HEK293 (cell line): ENCODE measurements around the gene ANGPTL2.

Experiments
- CTCF ChIA-PET: fragments of 350-600 bp; formaldehyde crosslinking; extraction: SDS; loops from one replicate; lab custom pipeline; 2021; ENCODE audit warnings: antibody characterized with exemption; lab: Yijun Ruan, JAX
- POLR2A ChIA-PET: fragments of 300-600 bp; formaldehyde crosslinking; extraction: SDS; loops from one replicate; lab custom pipeline; 2020; ENCODE audit warnings: antibody characterized with exemption, inconsistent platforms; lab: Yijun Ruan, JAX
- H3K27ac ChIP-seq: fragments of 200-500 bp; sonication (Bioruptor generic); 2 replicates; pipeline ENCODE4 v1.5.1; 2014; ENCODE audit warnings: low read depth, low read length, control low read depth, inconsistent platforms; ENCODE audit errors: extremely low read depth
- H3K36me3 ChIP-seq, 2 experiments: fragments of 200-500 bp in 1 of 2; sonication (Bioruptor generic) in 1 of 2; 1 replicate in 1 of 2; 2 replicates in 1 of 2; pipeline ENCODE4 v1.5.1; 2014 to 2017; ENCODE audit warnings: inconsistent platforms in 2 of 2, low read length in 2 of 2; ENCODE audit not compliant: control insufficient read depth in 2 of 2, insufficient read depth in 1 of 2
- H3K4me1 ChIP-seq: fragments of 200-500 bp; sonication (Bioruptor generic); 2 replicates; pipeline ENCODE4 v1.5.1; 2014; ENCODE audit warnings: mild to moderate bottlenecking, low read length, inconsistent platforms; ENCODE audit not compliant: control insufficient read depth, insufficient read depth
- H3K4me3 ChIP-seq: 2 replicates; pipeline ENCODE4 v1.5.1; 2011; ENCODE audit warnings: low read depth, mild to moderate bottlenecking, control low read depth, low read length, moderate library complexity
- H3K9me3 ChIP-seq: fragments of 200-500 bp; sonication (Bioruptor generic); 2 replicates; pipeline ENCODE4 v1.5.1; 2014; ENCODE audit warnings: low read depth, low read length, inconsistent platforms; ENCODE audit not compliant: control insufficient read depth, insufficient read depth
- GLI4 ChIP-seq: fragments of 450-650 bp; formaldehyde crosslinking; IDR thresholded peaks from 2 replicates; pipeline ENCODE4 v1.5.1; 2016; ENCODE audit warnings: missing biosample characterization, missing genetic modification characterization
- KLF9 ChIP-seq: fragments of 450-650 bp; formaldehyde crosslinking; IDR thresholded peaks from 2 replicates; pipeline ENCODE4 v1.5.1; 2016; ENCODE audit warnings: missing biosample characterization, missing genetic modification characterization, low read depth
- OVOL3 ChIP-seq: fragments of 450-650 bp; formaldehyde crosslinking; IDR thresholded peaks from 2 replicates; pipeline ENCODE4 v1.5.1; 2016; ENCODE audit warnings: missing biosample characterization, missing genetic modification characterization
- REPIN1 ChIP-seq: fragments of 450-650 bp; formaldehyde crosslinking; IDR thresholded peaks from 2 replicates; pipeline ENCODE4 v1.5.1; 2017; ENCODE audit warnings: missing biosample characterization, missing genetic modification characterization, low read depth
- SCRT2 ChIP-seq: fragments of 450-650 bp; formaldehyde crosslinking; IDR thresholded peaks from 2 replicates; pipeline ENCODE4 v1.5.1; 2016; ENCODE audit warnings: missing biosample characterization, missing genetic modification characterization
- ZBTB1 ChIP-seq: fragments of 450-650 bp; formaldehyde crosslinking; IDR thresholded peaks from 2 replicates; pipeline ENCODE4 v1.5.1; 2016; ENCODE audit warnings: missing biosample characterization, missing genetic modification characterization
- ZNF138 ChIP-seq: fragments of 450-650 bp; formaldehyde crosslinking; IDR thresholded peaks from 2 replicates; pipeline ENCODE4 v1.5.1; 2016; ENCODE audit warnings: missing biosample characterization, missing genetic modification characterization, borderline replicate concordance
- ZNF169 ChIP-seq: fragments of 450-650 bp; formaldehyde crosslinking; IDR thresholded peaks from 2 replicates; pipeline ENCODE4 v1.5.1; 2016; ENCODE audit warnings: missing biosample characterization, missing genetic modification characterization
- ZNF214 ChIP-seq: fragments of 450-650 bp; formaldehyde crosslinking; IDR thresholded peaks from 2 replicates; pipeline ENCODE4 v1.5.1; 2017; ENCODE audit warnings: missing biosample characterization, mild to moderate bottlenecking, missing genetic modification characterization, borderline replicate concordance
- ZNF24 ChIP-seq: fragments of 450-650 bp; formaldehyde crosslinking; IDR thresholded peaks from 2 replicates; pipeline ENCODE4 v1.5.1; 2016; ENCODE audit warnings: missing biosample characterization, missing genetic modification characterization
- ZNF324 ChIP-seq: fragments of 450-650 bp; formaldehyde crosslinking; IDR thresholded peaks from 2 replicates; pipeline ENCODE4 v1.5.1; 2016; ENCODE audit warnings: missing biosample characterization, missing genetic modification characterization
- ZNF335 ChIP-seq: fragments of 450-650 bp; formaldehyde crosslinking; conservative IDR thresholded peaks from 2 replicates; pipeline ENCODE4 v1.5.1; 2016; ENCODE audit warnings: missing biosample characterization, missing genetic modification characterization
- ZNF433 ChIP-seq: fragments of 450-650 bp; formaldehyde crosslinking; IDR thresholded peaks from 2 replicates; pipeline ENCODE4 v1.5.1; 2016; ENCODE audit warnings: missing biosample characterization, missing genetic modification characterization, low read depth
- ZNF514 ChIP-seq: fragments of 450-650 bp; formaldehyde crosslinking; IDR thresholded peaks from 2 replicates; pipeline ENCODE4 v1.5.1; 2016; ENCODE audit warnings: missing biosample characterization, missing genetic modification characterization
- ZNF549 ChIP-seq: fragments of 450-650 bp; IDR thresholded peaks from 2 replicates; pipeline ENCODE4 v1.5.1; 2018; ENCODE audit warnings: missing biosample characterization, missing genetic modification characterization, mild to moderate bottlenecking, inconsistent platforms, moderate library complexity
- ZNF555 ChIP-seq: fragments of 450-650 bp; formaldehyde crosslinking; conservative IDR thresholded peaks from 2 replicates; pipeline ENCODE4 v1.5.1; 2017; ENCODE audit warnings: missing biosample characterization, mild to moderate bottlenecking, missing genetic modification characterization, inconsistent platforms
- ZNF792 ChIP-seq: fragments of 450-650 bp; formaldehyde crosslinking; IDR thresholded peaks from 2 replicates; pipeline ENCODE4 v1.5.1; 2016; ENCODE audit warnings: missing biosample characterization, missing genetic modification characterization
- TF ChIP-seq, protein P1 (sequence below): fragments of 450-650 bp; IDR thresholded peaks from 2 replicates; pipeline ENCODE4 v1.5.1; 2018; ENCODE audit warnings: missing biosample characterization, mild to moderate bottlenecking, missing genetic modification characterization
- TF ChIP-seq, protein P2 (sequence below): fragments of 450-650 bp; formaldehyde crosslinking; IDR thresholded peaks from 2 replicates; pipeline ENCODE4 v1.5.1; 2016; ENCODE audit warnings: missing biosample characterization, missing genetic modification characterization
- TF ChIP-seq, protein P3 (sequence below): fragments of 450-650 bp; formaldehyde crosslinking; IDR thresholded peaks from 2 replicates; pipeline ENCODE4 v1.5.1; 2016; ENCODE audit warnings: missing biosample characterization, missing genetic modification characterization, low read depth

ANGPTL2 gene

DNA sequence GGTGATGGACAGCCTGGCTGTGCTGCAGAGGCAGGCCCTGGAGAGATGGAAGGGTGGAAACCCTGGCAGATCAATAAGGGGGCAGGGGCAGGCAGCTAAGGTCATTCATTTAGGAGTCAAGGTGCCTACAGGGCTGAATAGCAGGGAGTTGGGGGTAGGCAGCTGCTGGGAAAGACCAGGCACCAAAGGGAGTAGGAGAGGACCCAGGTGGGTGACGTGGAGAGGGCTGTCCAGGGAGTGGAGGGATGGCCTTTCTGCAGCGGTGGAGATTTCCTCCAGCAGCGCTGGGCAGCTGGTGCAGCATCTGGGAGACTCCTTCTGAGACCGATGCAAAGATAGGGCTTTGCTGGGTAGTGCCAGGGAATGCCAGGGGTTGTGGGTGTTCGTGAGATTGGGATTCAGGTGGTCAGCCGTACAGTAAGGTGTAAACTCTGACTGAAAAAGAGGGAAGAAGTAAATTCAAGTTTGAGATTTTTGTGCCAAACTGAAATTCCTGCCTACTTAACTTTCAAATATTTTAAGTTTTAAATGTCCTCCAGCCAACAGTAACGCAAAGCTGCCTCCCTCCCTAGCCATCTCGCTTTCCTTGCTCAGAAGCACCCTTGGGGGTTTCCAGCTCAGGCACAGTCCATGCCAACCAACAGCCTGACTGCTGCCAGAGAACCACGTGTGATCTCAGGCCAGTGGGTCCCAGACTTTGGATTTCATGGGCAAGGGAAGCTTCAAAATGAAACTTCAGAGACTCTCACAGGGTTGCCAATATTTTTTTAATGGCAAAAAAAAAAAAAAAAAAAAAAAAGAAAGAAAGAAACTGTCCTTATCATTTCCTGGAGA lies 18.6 kb upstream of the ANGPTL2 start (continued):
- TF ChIP-seq ZNF549 (tag by site-specific recombination), result no peak
- TF ChIP-seq ZNF214 (tag by site-specific recombination), result no peak
- TF ChIP-seq ZBTB1 (tag by site-specific recombination), result no peak
- TF ChIP-seq REPIN1, result no peak
- no peak for TF ChIP-seq ZNF792 (tag by site-specific recombination)
- TF ChIP-seq, protein P1, sequence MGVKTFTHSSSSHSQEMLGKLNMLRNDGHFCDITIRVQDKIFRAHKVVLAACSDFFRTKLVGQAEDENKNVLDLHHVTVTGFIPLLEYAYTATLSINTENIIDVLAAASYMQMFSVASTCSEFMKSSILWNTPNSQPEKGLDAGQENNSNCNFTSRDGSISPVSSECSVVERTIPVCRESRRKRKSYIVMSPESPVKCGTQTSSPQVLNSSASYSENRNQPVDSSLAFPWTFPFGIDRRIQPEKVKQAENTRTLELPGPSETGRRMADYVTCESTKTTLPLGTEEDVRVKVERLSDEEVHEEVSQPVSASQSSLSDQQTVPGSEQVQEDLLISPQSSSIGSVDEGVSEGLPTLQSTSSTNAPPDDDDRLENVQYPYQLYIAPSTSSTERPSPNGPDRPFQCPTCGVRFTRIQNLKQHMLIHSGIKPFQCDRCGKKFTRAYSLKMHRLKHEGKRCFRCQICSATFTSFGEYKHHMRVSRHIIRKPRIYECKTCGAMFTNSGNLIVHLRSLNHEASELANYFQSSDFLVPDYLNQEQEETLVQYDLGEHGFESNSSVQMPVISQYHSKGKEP (tag by site-specific recombination), result no peak
- TF ChIP-seq ZNF335, result no peak
- TF ChIP-seq GLI4 (tag by site-specific recombination), result no peak

DNA sequence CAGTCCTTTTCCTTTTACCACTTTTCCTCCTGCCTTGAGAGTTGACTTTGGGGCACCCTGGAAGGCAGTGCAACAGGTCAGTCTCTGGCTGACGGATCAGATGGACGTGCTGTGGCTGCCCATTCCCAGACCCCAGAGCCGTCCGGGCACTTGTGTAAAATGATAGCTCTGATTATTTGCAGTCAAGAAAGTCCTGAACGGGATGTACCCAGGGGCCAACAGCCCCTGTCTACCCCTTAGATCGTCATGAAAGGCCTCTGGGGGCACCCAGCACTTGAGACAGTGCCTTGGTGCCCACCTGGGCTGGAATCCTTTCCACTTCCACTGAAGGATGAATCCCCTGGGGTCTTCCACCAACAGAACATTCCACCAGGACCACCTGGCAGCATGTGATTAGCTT lies 17.7 kb upstream of the ANGPTL2 start:
- TF ChIP-seq SCRT2 (tag by site-specific recombination), result peak; percentile 33; the same call in 1 of the 2 replicates
- TF ChIP-seq ZNF169, result no peak
- no peak for TF ChIP-seq ZNF555 (tag by site-specific recombination)
- no peak for TF ChIP-seq OVOL3 (tag by site-specific recombination)
- TF ChIP-seq, all 188 proteins: peak for 1
- H3K9me3 ChIP-seq, result no peaks in the 10 kb centered on the region
- H3K4me1 ChIP-seq, result no peaks in the 10 kb centered on the region
- H3K36me3 ChIP-seq, result no peaks in the 10 kb centered on the region
- no peak overlapping the region for H3K4me3 ChIP-seq
- ChIA-PET CTCF (no interaction called here), POLR2A (no interaction called here)
- no peak overlapping the region for H3K27ac ChIP-seq

DNA sequence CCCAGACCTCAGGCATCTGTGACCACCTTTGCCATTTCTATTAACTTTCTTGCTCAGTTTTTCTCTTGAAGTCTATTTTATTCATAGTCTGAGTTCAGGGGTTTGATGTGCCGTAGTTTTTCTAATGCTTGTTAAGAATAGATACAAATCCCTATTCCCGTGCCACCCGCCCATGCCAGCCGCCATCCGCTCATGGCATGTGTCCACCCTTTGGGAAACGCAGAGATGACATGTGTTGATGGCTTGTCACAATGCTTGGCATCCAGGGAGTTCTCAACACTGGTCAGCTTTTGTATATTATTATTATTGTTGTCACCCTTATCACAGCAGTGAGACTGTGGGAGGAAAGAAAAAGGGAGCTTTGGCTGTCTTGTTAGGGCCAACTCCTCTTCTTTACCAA lies 17.3 kb upstream of the ANGPTL2 start:
- TF ChIP-seq ZNF24 (tag by site-specific recombination) (no peak), ZNF138 (tag by site-specific recombination) (no peak)
- Histone ChIP-seq H3K9me3 (no peaks in the 10 kb centered on the region), H3K4me3 (no peak overlapping the region), H3K27ac (no peak overlapping the region), H3K4me1 (no peaks in the 10 kb centered on the region), H3K36me3 (no peaks in the 10 kb centered on the region)
- ChIA-PET CTCF (no interaction called here), POLR2A (no interaction called here)

DNA sequence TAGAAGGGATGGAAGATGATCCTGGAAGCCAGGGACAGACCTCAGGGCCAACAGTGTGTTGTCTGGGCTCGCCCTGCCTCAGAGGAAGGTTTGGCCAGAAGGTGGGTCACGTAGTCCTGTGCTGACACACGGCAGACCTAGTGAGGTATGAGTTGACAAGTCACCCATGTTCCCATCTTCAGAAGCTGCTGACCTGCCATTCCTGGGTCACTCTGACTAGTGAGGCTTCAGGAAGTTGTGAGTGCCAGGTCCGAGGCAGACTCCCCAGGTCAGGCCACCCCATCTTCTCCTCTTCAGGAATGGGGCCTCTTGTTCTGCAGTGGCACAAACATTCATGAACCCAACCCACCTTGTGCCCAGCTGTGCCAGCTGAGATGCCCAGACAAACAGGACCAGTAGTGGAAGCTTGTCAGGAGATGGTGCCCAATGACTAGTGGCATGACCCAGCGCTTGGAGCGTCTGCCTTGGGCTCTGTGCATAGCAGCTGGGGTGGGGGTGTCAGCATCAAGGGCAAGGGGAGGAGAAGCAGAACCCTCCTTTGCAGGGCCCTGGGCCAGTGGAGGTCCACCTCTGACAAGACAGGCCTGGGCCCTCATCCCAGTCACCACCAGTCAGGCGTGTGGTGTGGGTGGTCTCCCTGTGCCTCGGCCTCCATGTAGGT lies 16.8 kb upstream of the ANGPTL2 start:
- POLR2A ChIA-PET, result no interaction called here
- H3K27ac ChIP-seq, result no peak overlapping the region
- H3K9me3 ChIP-seq, result no peaks in the 10 kb centered on the region
- no peaks in the 10 kb centered on the region for H3K36me3 ChIP-seq
- H3K4me1 ChIP-seq, result no peaks in the 10 kb centered on the region
- CTCF ChIA-PET, result interaction anchor here (0.9 to 1.7 kb wide), 2 partner anchors 16 to 198 kb away, joined by 3 read pairs; no protein-coding TSS in a partner anchor
- no peak overlapping the region for H3K4me3 ChIP-seq
- no peak for TF ChIP-seq KLF9 (tag by site-specific recombination)
- TF ChIP-seq, protein P2, sequence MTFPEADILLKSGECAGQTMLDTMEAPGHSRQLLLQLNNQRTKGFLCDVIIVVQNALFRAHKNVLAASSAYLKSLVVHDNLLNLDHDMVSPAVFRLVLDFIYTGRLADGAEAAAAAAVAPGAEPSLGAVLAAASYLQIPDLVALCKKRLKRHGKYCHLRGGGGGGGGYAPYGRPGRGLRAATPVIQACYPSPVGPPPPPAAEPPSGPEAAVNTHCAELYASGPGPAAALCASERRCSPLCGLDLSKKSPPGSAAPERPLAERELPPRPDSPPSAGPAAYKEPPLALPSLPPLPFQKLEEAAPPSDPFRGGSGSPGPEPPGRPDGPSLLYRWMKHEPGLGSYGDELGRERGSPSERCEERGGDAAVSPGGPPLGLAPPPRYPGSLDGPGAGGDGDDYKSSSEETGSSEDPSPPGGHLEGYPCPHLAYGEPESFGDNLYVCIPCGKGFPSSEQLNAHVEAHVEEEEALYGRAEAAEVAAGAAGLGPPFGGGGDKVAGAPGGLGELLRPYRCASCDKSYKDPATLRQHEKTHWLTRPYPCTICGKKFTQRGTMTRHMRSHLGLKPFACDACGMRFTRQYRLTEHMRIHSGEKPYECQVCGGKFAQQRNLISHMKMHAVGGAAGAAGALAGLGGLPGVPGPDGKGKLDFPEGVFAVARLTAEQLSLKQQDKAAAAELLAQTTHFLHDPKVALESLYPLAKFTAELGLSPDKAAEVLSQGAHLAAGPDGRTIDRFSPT (tag by site-specific recombination), result no peak
- TF ChIP-seq, protein P3, sequence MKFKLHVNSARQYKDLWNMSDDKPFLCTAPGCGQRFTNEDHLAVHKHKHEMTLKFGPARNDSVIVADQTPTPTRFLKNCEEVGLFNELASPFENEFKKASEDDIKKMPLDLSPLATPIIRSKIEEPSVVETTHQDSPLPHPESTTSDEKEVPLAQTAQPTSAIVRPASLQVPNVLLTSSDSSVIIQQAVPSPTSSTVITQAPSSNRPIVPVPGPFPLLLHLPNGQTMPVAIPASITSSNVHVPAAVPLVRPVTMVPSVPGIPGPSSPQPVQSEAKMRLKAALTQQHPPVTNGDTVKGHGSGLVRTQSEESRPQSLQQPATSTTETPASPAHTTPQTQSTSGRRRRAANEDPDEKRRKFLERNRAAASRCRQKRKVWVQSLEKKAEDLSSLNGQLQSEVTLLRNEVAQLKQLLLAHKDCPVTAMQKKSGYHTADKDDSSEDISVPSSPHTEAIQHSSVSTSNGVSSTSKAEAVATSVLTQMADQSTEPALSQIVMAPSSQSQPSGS (tag by site-specific recombination), result no peak
- no peak for TF ChIP-seq ZNF514 (tag by site-specific recombination)
- no peak for TF ChIP-seq ZNF433 (tag by site-specific recombination)
- TF ChIP-seq ZNF555 (tag by site-specific recombination), result no peak
- no peak for TF ChIP-seq ZNF324
